ENCODE data around the gene PIEZO2. TPM values are rescaled to one million over a fixed set of nuclear protein-coding genes. Genes with fewer than 3 reads are reported as not detected.

The PIEZO2 gene
- total RNA-seq, 2 experiments from 2014 or later: not detected

GRCh38 chr18:11165952-11166351 lies 16.6 kb upstream of the PIEZO2 start:
- Histone ChIP-seq H3K9me3 (ENCODE audit: control insufficient read depth in 1 of 2, insufficient read depth in 1 of 2, low read length in 2 of 2) (peaks cover 0 to 4% of the 10 kb centered on the region in 2 experiments), H3K27ac (ENCODE audit: low read depth in 1 of 2, low read length in 2 of 2) (no peak overlapping the region), H3K27me3 (ENCODE audit: control insufficient read depth in 1 of 2, insufficient read depth in 2 of 2, low read length in 2 of 2) (no peaks in the 10 kb centered on the region), H3K4me1 (ENCODE audit: insufficient read depth, low read length) (no peaks in the 10 kb centered on the region), H3K36me3 (ENCODE audit: insufficient read depth, low read length) (no peaks in the 10 kb centered on the region), H3K4me3 (ENCODE audit: low read length) (no peak overlapping the region)
- DNase-seq (no peak), ATAC-seq (ENCODE audit: poor library complexity) (no peak)
- TF ChIP-seq CTCF (IDR thresholded peaks at IDR 0.05): no peak
- POLR2A ChIA-PET: no interaction called here
- intact Hi-C loops (cut with DNase I, micrococcal nuclease): no loop called here
- H3K36me3 Mint-ChIP-seq (ENCODE audit: low read depth): no peaks in the 10 kb centered on the region
- H3K27me3 Mint-ChIP-seq: peaks cover 25% of the 10 kb centered on the region
- peaks cover 6% of the 10 kb centered on the region for H3K9me3 Mint-ChIP-seq
- H3K4me1 Mint-ChIP-seq (ENCODE audit: low read depth): no peaks in the 10 kb centered on the region
- CTCF ChIA-PET: no interaction called here
- no peak overlapping the region for H3K27ac Mint-ChIP-seq
- H3K4me3 Mint-ChIP-seq: no peak overlapping the region

- DNase-seq (no peak), ATAC-seq (ENCODE audit: poor library complexity) (no peak)
- Mint-ChIP-seq H3K27ac (no peak overlapping the region), H3K9me3 (peaks cover 6% of the 10 kb centered on the region), H3K27me3 (peaks cover 25% of the 10 kb centered on the region), H3K4me3 (no peak overlapping the region), H3K36me3 (ENCODE audit: low read depth) (no peaks in the 10 kb centered on the region), H3K4me1 (ENCODE audit: low read depth) (no peaks in the 10 kb centered on the region)
- intact Hi-C loops (cut with DNase I, micrococcal nuclease): no loop called here
- Histone ChIP-seq H3K4me1 (ENCODE audit: insufficient read depth, low read length) (no peaks in the 10 kb centered on the region), H3K27ac (ENCODE audit: low read depth in 1 of 2, low read length in 2 of 2) (no peak overlapping the region), H3K27me3 (ENCODE audit: control insufficient read depth in 1 of 2, insufficient read depth in 2 of 2, low read length in 2 of 2) (no peaks in the 10 kb centered on the region), H3K4me3 (ENCODE audit: low read length) (no peak overlapping the region), H3K9me3 (ENCODE audit: control insufficient read depth in 1 of 2, insufficient read depth in 1 of 2, low read length in 2 of 2) (peaks cover 0 to 4% of the 10 kb centered on the region in 2 experiments), H3K36me3 (ENCODE audit: insufficient read depth, low read length) (no peaks in the 10 kb centered on the region)
- POLR2A ChIA-PET: no interaction called here
- CTCF ChIA-PET: no interaction called here
- no peak for TF ChIP-seq CTCF (IDR thresholded peaks at IDR 0.05)
Measured at GRCh38 chr18:11165138-11165537, 15.8 kb upstream of the PIEZO2 start.

- H3K36me3 Mint-ChIP-seq (ENCODE audit: low read depth): no peaks in the 10 kb centered on the region
- intact Hi-C loops (cut with DNase I, micrococcal nuclease): no loop called here
- POLR2A ChIA-PET: no interaction called here
- H3K4me1 Mint-ChIP-seq (ENCODE audit: low read depth): no peaks in the 10 kb centered on the region
- no peak overlapping the region for H3K4me3 ChIP-seq (ENCODE audit: low read length)
- no peak overlapping the region for H3K27ac Mint-ChIP-seq
- H3K27me3 ChIP-seq (ENCODE audit: control insufficient read depth in 1 of 2, insufficient read depth in 2 of 2, low read length in 2 of 2): no peaks in the 10 kb centered on the region
- no peak overlapping the region for H3K4me3 Mint-ChIP-seq
- peaks cover 24% of the 10 kb centered on the region for H3K27me3 Mint-ChIP-seq
- CTCF ChIA-PET: no interaction called here
- no peaks in the 10 kb centered on the region for H3K4me1 ChIP-seq (ENCODE audit: insufficient read depth, low read length)
- peaks cover 6% of the 10 kb centered on the region for H3K9me3 Mint-ChIP-seq
- ATAC-seq (ENCODE audit: poor library complexity) (no peak), DNase-seq (peak in 1 of 14 experiments; percentile 7)
- H3K27ac ChIP-seq (ENCODE audit: low read depth in 1 of 2, low read length in 2 of 2): no peak overlapping the region
- H3K9me3 ChIP-seq (ENCODE audit: control insufficient read depth in 1 of 2, insufficient read depth in 1 of 2, low read length in 2 of 2): peaks cover 0 to 4% of the 10 kb centered on the region in 2 experiments
- no peaks in the 10 kb centered on the region for H3K36me3 ChIP-seq (ENCODE audit: insufficient read depth, low read length)
- TF ChIP-seq CTCF (IDR thresholded peaks at IDR 0.05): no peak
Measured at GRCh38 chr18:11163665-11164064, 14.3 kb upstream of the PIEZO2 start.

All from CD4-positive, alpha-beta T cell (primary cell).